Heart left ventricle (tissue), 13 donors: Measurements from ENCODE around the gene NUBP1.

ENCODE experiments used
- POLR2A ChIP-seq, 2 donors: fragments of 450-650 bp; IDR thresholded peaks; one replicate each; pipeline ENCODE4 v1.6.1; 2017; ENCODE audit warnings: antibody characterized with exemption in 2 of 2, mild to moderate bottlenecking in 2 of 2, moderate library complexity in 2 of 2
- TF ChIP-seq, protein P1 (sequence below), 12 donors: fragments of 200-600 bp; sonication (generic) in 4 of 12; IDR thresholded peaks; one replicate each; pipeline versions ENCODE4 v1.5.0 to v1.8.0; 2018 to 2022; ENCODE audit warnings: antibody characterized with exemption in 12 of 12, mild to moderate bottlenecking in 5 of 12
- donor health status: ischemic (EF 13 %, LVEDD 7.1; RV severe dilation, severe dysfunction).
- donor health status: DM: no; HTN: yes; CAD: no.
- donor health status: DM: no; HTN: no; CAD: no.
- donor health status: ischemic (EF 25% LVEDD 6.9; RV normal size, moderate dysfunction).
- donor health status: ischemic (EF 25% LVEDD 5.7; RV mildly dilated, moderate dysfunction).
- donor health status: ischemic (EF 35%, LVEDD 5.7; RV mildly dilated, moderate dysfunction).
- donor health status: nonischemic (EF 11% LVEDD 7.7; RV severe dilation, severe dysfunction).
- donor health status: DM: yes; HTN: yes; CAD: no.
- donor health status: PGD.
- donor health status: ischemic (EF 29% LVEDD 5.4; RV normal size, mild dysfunction).
- donor health status: nonischemic (EF 23%, LVEDD 6.1; RV moderate dilation, normal function).

DNA sequence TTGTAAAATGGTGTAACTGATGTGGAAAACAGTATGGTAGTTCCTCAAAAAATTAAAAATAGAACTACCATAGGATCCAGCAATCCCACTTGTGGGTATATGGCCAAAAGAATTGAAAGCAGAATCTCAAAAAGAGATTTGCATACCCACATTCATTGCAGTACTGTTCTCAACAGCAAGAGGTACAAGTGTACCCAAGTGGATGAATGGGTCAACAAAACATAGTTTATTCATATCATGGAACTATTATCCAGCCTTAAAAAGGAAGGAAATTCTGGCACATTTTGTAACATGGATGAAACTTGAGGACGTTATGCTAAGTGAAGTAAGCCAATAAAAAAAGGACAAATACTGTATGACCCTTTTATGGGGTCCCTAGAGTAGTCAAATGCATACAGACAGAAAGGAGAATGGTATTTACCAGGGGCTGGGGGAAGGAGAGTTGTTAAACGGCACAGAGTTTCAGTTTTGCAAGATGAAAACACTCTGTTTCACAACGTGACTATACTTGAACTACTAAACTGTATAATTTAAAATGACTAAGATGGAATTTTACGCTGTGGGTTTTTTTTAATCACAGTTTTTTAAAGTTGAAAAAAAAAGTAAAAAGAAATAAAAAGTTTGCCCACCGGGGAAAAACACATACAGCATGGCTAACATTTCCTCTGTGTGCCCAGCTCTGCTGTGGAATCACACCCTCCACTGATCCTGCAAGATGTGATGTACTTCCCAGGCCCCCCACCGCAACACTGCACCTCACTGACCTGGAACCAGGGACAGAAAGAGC is 68.9 kb downstream of the NUBP1 start:
- TF ChIP-seq, protein P1, sequence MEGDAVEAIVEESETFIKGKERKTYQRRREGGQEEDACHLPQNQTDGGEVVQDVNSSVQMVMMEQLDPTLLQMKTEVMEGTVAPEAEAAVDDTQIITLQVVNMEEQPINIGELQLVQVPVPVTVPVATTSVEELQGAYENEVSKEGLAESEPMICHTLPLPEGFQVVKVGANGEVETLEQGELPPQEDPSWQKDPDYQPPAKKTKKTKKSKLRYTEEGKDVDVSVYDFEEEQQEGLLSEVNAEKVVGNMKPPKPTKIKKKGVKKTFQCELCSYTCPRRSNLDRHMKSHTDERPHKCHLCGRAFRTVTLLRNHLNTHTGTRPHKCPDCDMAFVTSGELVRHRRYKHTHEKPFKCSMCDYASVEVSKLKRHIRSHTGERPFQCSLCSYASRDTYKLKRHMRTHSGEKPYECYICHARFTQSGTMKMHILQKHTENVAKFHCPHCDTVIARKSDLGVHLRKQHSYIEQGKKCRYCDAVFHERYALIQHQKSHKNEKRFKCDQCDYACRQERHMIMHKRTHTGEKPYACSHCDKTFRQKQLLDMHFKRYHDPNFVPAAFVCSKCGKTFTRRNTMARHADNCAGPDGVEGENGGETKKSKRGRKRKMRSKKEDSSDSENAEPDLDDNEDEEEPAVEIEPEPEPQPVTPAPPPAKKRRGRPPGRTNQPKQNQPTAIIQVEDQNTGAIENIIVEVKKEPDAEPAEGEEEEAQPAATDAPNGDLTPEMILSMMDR (IDR thresholded peaks at IDR 0.05) = no peak
- TF ChIP-seq POLR2A (IDR thresholded peaks at IDR 0.05) = no peak
